Measurements from ENCODE around the gene TEDDM1. TPM values are rescaled to one million over a fixed set of nuclear protein-coding genes. Genes with fewer than 3 reads are reported as not detected.

The TEDDM1 gene
- total and polyA plus RNA-seq, 2 donors (not counting 3 experiments of a cell fraction or from before 2014, with no cell fraction given), result not detected

DNA sequence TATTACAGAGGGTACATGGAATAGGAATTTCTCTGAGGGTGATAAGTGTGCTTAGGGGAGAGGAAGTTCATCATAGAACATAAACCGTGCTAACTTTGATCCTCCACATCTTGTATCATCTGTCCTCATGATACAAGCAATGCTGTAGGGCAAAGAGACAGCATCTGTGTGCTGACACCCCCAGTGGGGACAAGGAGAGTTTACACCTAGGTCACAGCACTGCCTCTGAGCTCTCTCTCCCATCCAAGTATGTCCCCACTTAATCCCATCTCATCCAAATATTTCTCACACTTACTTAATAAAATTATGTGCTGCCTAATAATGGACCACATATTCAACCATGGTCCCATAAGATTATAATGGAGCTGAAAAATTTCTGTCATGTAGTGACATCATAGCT is 4.3 kb upstream of the TEDDM1 start:
- CTCF ChIA-PET, result interaction anchor here (1.3 kb wide), 1 partner anchor 262 kb away, joined by 3 read pairs; no protein-coding TSS in a partner anchor
- H4K20me1 ChIP-seq (replicated peaks; ENCODE audit: control insufficient read depth, extremely low read depth, insufficient read depth, low read length), result no peaks in the 10 kb centered on the region
- H3K4me2 ChIP-seq (ENCODE audit: insufficient read depth, low read length), result no peak overlapping the region
- no peaks in the 10 kb centered on the region for H3K79me2 ChIP-seq (ENCODE audit: control insufficient read depth, insufficient read depth, low read length)
- H3K9me1 ChIP-seq (replicated peaks; ENCODE audit: control insufficient read depth, extremely low read depth, insufficient read depth, low read length), result no peaks in the 10 kb centered on the region
- intact Hi-C loops (cut with micrococcal nuclease), result no loop called here
- TF ChIP-seq GATA2 (IDR thresholded peaks at IDR 0.05; ENCODE audit: insufficient read depth, insufficient read length, low read depth, low read length) (no peak), MAX (IDR thresholded peaks at IDR 0.05; ENCODE audit: insufficient read depth, insufficient read length) (no peak), FOS (IDR thresholded peaks at IDR 0.05; ENCODE audit: borderline replicate concordance, insufficient read depth, low read length) (no peak), POLR2A (IDR thresholded peaks at IDR 0.05; ENCODE audit: low read depth, low read length) (no peak), MYC (IDR thresholded peaks at IDR 0.05; ENCODE audit: low read depth, low read length) (no peak), POLR2AphosphoS5 (IDR thresholded peaks at IDR 0.05; ENCODE audit: insufficient read depth, low read depth, low read length) (no peak), EZH2 (IDR thresholded peaks at IDR 0.05; ENCODE audit: borderline replicate concordance, low read depth, low read length, severe bottlenecking) (no peak), JUN (IDR thresholded peaks at IDR 0.05; ENCODE audit: borderline replicate concordance, insufficient read depth, insufficient read length, low read depth) (no peak), CTCF (IDR thresholded peaks at IDR 0.05; ENCODE audit: extremely low read depth in 1 of 2, insufficient read depth in 1 of 2, low read depth in 1 of 2, low read length in 2 of 2) (no peak)
- BruUV-seq (replicated peaks), result no TSS peak
- no peaks in the 10 kb centered on the region for H3K36me3 ChIP-seq (ENCODE audit: control insufficient read depth in 2 of 2, extremely low read depth in 1 of 2, insufficient read depth in 2 of 2, low read length in 2 of 2)
- no peak overlapping the region for H3K9ac ChIP-seq (replicated peaks; ENCODE audit: extremely low read depth, insufficient read depth, low read length)
- no peak for FAIRE-seq
- no peak overlapping the region for H3K4me3 ChIP-seq (replicated peaks in 1 of 3; ENCODE audit: insufficient read depth in 1 of 3, low read depth in 1 of 3, low read length in 3 of 3)
- POLR2A ChIA-PET, result no interaction called here
- H2AFZ ChIP-seq (ENCODE audit: low read depth, low read length), result no peak overlapping the region
- H3K27me3 ChIP-seq (ENCODE audit: control insufficient read depth in 2 of 2, insufficient read depth in 2 of 2, low read length in 2 of 2), result peaks cover 0 to 3% of the 10 kb centered on the region in 2 experiments
- no peak for DNase-seq (ENCODE audit: low read depth, low spot score)
- H3K27ac ChIP-seq (ENCODE audit: insufficient read depth, low read depth, low read length), result no peak overlapping the region
- dilution Hi-C loops (cut with MboI; ENCODE audit: extremely low pct_ligation_motif_present, low sequenced_read_pairs), result no loop called here
- H3K4me1 ChIP-seq (ENCODE audit: control insufficient read depth, extremely low read depth, insufficient read depth, low read length), result no peaks in the 10 kb centered on the region
- H3K9me3 ChIP-seq (replicated peaks; ENCODE audit: control insufficient read depth, insufficient read depth, low read length), result no peaks in the 10 kb centered on the region

All from endothelial cell of umbilical vein (primary cell).